Vagina (tissue), 2 donors: ENCODE measurements around the gene TEAD2.
"Not testable (repeated sequence)": the region's sequence is repeated elsewhere in the genome, so short reads cannot be mapped to it uniquely, and the experiment has no call there.

Source experiments
- CTCF ChIP-seq, 3 experiments: fragments of 450-650 bp in 2 of 3; fragments of 200-600 bp in 1 of 3; sonication (generic) in 1 of 3; IDR thresholded peaks; one replicate each; pipeline ENCODE4 v1.5.1; 2017 to 2019; ENCODE audit warnings: antibody characterized with exemption in 3 of 3, mild to moderate bottlenecking in 2 of 3, moderate library complexity in 2 of 3
- POLR2A ChIP-seq, 2 donors: fragments of 450-650 bp; IDR thresholded peaks; one replicate each; pipeline ENCODE4 v1.6.1; 2017; ENCODE audit warnings: antibody characterized with exemption in 2 of 2, mild to moderate bottlenecking in 2 of 2, moderate library complexity in 2 of 2
- POLR2AphosphoS5 ChIP-seq, 2 donors: sonication (generic); formaldehyde crosslinking; IDR thresholded peaks; one replicate each; pipeline ENCODE4 v1.9.0; 2017; ENCODE audit warnings: antibody characterized with exemption in 2 of 2, mild to moderate bottlenecking in 2 of 2, low read depth in 1 of 2; ENCODE audit not compliant: insufficient read depth in 1 of 2

- not testable (repeated sequence) for TF ChIP-seq CTCF (IDR thresholded peaks at IDR 0.05); POLR2AphosphoS5 (IDR thresholded peaks at IDR 0.05; ENCODE audit: insufficient read depth in 1 of 2, low read depth in 1 of 2); POLR2A (IDR thresholded peaks at IDR 0.05)
These were observed 29.4 kb downstream of the TEAD2 start for GRCh38 chr19:49332691-49333417.
